Fibroblast of skin of right biceps (primary cell): ENCODE results near the gene LRMDA.

Experiments
- DNase-seq: peaks from one replicate; pipeline ENCODE4 v3.0.0-alpha.2; 2013

LRMDA gene

DNA sequence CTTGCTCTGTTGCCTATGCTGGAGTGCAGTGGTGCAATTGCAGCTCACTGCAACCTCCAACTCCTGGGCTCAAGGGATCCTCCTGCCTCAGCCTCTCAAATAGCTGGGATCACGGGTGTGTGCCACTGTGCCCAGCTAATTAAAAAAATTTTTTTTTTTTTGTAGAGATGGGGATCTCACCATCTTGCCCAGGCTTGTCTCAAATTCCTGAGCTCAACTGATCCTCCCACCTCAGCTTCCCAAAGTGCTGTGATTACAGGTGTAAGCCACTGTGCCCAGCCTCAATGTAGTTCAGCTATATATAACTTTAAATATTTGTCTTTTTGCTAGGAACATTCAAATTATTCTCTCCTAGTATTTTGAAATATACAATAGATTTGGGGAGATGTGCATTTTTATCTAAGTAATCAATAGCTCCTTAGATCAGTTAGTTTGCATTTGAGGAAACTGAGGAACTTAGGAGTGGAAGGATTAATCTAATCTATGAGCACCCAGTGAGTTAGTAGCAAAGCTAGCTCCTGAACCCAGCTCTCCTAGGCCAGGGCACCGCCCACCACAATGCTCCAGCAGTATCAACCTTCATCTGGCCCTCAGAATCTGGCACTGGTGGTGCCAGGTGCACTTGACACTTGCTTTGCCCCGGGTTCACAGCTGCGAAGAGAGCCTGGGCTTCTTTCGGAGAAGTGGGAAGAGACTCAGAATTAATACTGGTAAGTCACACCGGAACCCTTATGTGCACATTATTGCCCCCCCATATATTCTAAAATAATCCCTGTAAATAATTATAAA, 5.9 kb upstream of the LRMDA start:
- no peak for DNase-seq

GRCh38 chr10:75426880-75427279, 4.5 kb upstream of the LRMDA start:
- no peak for DNase-seq

GRCh38 chr10:75427951-75428350, 3.5 kb upstream of the LRMDA start:
- DNase-seq: no peak

- peak; percentile 49 for DNase-seq
Measured at GRCh38 chr10:75428434-75429158, 2.8 kb upstream of the LRMDA start.

GRCh38 chr10:75429159-75429827, 2.1 kb upstream of the LRMDA start:
- DNase-seq: no peak

DNA sequence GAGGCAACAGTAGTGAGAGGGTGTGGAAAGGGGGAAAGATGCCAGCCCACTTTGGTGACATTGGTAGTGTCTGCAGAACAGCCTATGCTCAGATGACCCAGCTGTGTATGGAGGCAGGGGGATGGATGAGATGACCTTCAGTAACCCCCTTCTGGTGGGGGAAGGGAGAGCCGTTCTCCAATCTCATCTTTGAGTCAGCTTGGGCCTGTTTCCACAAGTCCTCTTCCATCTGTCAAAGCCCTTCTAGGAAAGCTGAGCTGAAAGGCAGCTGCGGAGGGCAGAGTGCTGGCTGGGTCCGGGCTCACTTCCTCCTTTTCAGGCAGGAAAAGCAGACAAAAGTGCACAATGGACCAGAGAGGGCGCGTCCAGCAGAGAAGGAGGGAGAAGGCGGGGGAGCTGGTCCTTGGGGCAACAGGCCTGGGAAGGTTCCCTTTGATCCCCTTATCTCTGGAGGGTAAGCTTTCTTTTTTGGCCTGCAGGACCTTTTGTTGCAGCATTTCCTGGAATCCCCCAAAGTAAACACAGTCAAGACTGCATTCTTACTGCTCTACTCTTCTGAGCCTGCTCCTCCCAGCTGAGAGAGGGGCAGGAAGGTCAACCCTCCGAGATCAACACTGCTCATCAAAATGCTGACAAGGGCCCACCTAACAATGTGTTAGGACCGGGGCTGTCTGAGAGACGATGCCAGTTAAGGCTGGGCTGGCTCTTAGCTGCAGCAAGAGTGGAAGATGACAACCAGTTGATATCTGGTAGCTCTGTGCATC, 1.2 kb upstream of the LRMDA start:
- no peak for DNase-seq

GRCh38 chr10:75432176-75432575, 752 bp downstream of the LRMDA start:
- no peak for DNase-seq

DNA sequence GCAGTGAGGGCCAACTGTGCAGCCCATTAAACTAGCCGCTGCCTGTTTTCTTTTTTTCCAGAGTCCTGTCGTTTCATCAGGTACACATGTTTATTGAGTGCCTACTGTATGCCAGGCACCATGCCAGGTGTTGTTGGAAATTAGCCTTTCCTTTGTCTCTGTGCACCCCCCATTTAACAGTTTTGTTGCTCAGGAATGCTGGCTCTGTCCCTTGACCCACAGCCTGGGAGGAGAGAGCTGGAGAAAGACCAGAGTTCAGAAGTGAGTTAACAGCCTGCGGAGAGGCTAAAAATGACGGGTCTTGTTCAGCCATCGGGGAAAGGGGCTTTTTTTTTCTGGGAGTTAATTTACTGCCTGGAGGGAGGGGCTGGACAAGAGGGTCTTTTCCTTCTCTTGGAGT, 1.3 kb downstream of the LRMDA start:
- DNase-seq: no peak

DNA sequence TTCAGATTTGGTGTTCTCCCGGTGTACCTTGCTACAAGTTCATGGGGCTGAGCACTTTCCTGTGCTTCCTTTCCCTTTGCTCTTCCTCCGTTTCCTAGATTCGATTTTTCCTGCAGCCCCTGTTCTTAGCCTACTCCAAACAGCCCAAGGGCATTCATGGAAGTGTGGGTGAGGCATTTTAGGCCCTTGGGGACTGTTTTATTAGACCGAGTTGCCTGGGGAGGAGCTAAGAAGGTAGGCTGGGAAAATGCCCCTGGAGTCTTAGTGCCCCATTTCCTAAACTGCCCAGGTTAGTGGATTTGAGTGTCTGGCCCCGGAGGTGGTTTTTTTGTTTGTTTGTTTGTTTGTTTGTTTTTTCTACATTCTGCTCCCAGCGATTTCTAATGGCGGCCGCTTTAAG, 1.8 kb downstream of the LRMDA start:
- DNase-seq: no peak

DNA sequence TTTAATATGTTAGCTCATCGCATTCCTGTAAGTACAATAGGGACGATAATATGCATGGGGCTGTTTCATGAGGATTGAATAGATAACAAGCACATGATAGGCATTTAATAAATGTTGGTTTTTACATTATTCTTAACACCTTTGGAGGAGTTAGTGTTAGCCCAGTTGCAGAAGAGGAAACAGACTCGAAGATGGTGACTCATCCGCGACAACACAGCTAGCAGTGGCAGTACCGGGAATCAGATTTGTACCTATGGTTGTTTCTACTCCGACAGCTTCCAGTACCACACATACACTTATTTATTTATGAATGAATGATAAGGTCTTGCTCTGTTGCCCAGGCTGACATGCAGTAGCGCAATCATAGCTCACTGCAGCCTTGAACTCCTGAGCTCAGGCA, 2.9 kb downstream of the LRMDA start:
- DNase-seq: no peak

- DNase-seq: no peak
Measured at GRCh38 chr10:75435291-75435690, 3.9 kb downstream of the LRMDA start.

GRCh38 chr10:75436896-75437295, 5.5 kb downstream of the LRMDA start:
- no peak for DNase-seq

GRCh38 chr10:75437693-75438092, 6.3 kb downstream of the LRMDA start:
- DNase-seq: no peak

DNA sequence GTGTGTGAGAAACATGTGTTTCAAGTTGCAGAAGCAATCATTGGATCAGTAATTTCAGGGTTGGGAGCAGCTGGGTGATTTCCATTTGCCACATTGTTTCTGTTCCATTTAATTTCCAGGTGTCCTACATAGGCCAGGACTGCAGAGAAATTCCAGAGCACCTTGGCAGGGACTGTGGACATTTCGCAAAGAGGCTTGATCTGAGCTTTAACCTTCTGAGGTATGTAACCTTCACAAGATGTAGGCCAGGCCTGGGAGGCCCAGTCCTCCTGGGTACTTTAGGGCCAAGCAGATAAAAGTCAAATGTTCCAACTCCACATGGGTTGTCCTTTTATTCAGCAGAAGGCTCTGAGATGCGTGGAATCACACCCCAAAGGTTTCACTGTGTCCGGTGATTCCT, 6.9 kb downstream of the LRMDA start:
- DNase-seq: no peak

DNA sequence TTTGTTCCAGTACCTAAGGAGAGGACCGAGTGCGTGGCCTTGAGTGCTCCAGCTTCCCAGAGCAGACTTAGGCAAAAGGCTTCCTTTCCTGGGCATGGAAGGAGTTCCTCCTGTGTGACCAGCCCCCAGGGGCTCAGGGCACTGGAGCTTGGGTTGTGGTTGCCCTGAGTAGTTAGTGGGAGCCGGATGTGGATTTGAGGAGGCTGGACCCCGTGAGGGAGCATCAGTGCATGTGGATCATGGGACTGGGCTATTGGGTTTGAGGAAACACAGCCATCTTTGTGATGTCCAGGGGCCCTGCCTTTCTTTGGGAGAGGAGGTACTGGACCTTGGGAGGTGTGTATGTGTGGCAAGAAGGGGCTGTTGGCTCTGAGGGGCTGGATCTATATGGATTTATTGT, 8.4 kb downstream of the LRMDA start:
- DNase-seq: no peak

GRCh38 chr10:75440271-75440793, 8.9 kb downstream of the LRMDA start:
- no peak for DNase-seq

- no peak for DNase-seq
Measured at GRCh38 chr10:75441196-75441595, 9.8 kb downstream of the LRMDA start.

GRCh38 chr10:75441682-75442081, 10.3 kb downstream of the LRMDA start:
- no peak for DNase-seq

- DNase-seq: no peak
Measured at GRCh38 chr10:75443362-75443761, 11.9 kb downstream of the LRMDA start.

DNA sequence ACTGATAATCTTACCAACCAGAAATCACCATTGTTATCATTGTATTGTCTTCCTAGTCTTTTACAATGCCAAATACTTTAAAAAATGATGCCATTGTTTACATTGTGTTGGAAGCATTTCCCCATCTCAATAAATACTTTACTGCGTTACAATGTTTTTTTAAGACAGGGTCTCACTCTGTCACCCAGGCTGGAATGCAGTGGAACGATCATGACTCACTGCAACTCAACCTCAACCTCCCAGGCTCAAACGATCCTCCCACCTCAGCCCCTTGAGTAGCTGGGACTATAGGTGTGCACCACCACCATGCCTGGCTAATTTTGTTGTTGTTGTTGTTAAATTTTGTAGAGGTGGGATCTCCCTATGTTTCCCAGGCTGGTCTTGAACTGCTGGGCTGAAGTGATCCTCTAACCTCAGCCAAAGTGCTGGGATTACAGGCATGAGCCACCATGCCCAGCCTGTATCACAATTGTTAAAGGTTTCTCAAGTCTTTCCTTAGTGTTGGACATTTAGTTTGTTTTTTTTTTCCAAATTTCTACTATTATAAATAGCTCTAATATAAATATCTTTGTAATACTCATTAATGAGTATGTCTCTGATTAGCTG, 13.5 kb downstream of the LRMDA start:
- peak; percentile 37 for DNase-seq

DNA sequence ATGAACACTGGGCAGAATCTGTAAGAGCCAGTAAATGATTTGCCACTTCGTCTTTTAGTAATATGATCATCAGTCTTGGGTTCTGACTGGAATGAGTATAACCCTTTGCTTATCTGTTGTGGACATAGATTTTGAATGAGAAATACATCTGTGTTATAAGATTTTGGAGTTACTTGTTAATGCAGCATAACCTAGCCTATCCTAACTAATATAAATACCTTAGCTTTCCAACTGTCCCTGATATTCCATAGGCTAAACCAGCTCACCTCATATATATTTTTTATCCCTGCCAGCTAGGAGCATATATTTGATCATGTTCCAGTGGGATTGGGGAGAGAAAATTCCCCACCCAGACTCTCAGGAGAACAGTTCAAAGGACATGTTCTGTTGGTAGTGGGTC, 15.1 kb downstream of the LRMDA start:
- no peak for DNase-seq

- no peak for DNase-seq
Measured at GRCh38 chr10:75448166-75448565, 16.7 kb downstream of the LRMDA start.
